Fibroblast of lung (primary cell): ENCODE measurements around the gene CLINT1.

Experiments
- CTCF ChIP-seq, 2 donors: IDR thresholded peaks in 1 of 2; conservative IDR thresholded peaks in 1 of 2; 1 replicate in 1 of 2; 2 replicates in 1 of 2; pipeline ENCODE4 v1.5.1; 2011 to 2012; ENCODE audit warnings: low read length in 2 of 2, control low read depth in 1 of 2, inconsistent platforms in 1 of 2, low read depth in 1 of 2, mild to moderate bottlenecking in 1 of 2
- EZH2 ChIP-seq: IDR thresholded peaks from 2 replicates; pipeline ENCODE4 v1.5.1; 2012; ENCODE audit warnings: low read length, control low read depth, mild to moderate bottlenecking; ENCODE audit errors: missing control alignments

- no peak for TF ChIP-seq CTCF (conservative IDR thresholded peaks at IDR 0.05 in 1 of 2, IDR thresholded peaks at IDR 0.05 in 1 of 2; ENCODE audit: low read depth in 1 of 2, low read length in 2 of 2)
- TF ChIP-seq EZH2, result no peak
Measured at GRCh38 chr5:157858527-157859226, at the start of gene CLINT1.
